ENCODE data around the gene CCDC68. TPM values are rescaled to one million over a fixed set of nuclear protein-coding genes. Genes with fewer than 3 reads are reported as not detected.
A peak's percentile ranks its signal among the peaks of the same experiment; 100 is the strongest.

CCDC68 gene
- total and polyA plus RNA-seq, 4 donors, result 3.3 to 38.6 (median 9.1) TPM

DNA sequence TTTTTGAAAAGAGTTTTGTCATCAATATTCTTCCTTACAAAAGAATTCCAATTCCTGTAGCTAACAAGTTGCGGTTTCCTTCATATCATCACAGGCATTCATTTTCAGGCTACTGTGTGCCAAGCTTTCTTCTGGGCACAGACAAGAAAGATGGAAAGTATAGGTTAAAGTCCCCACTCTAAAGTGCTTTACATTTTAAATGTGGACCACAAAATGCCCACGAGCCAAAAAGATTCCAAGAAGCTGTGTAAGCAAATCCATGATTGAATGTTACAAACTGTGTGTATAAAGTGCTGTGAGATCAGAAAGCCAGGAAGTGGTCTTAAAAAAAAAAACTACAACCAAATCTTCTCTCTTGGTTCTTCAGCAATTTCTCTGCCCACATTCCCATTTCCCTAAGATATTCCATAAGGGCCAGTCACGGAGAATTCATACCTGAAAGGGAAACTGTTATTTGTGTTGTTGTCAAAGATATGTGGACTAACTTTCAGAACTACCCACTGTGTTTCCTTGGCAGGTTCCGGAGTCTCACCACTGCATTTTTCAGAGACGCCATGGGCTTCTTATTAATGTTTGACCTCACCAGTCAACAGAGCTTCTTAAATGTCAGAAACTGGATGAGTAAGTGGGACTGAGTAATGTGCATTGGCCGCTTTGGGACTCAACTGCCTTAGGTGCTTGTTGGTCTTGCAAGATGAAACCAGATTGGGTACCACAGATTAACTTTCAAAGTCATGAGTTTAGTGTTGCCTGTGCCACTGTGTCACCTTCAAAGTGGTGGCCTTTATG, 75.3 kb downstream of the CCDC68 start:
- H3K4me3 ChIP-seq (ENCODE audit: low read depth, low read length), result no peak overlapping the region
- DNase-seq (ENCODE audit: low read depth in 4 of 6, low spot score in 6 of 6), result no peak
- no peak overlapping the region for H3K27ac ChIP-seq (ENCODE audit: low read depth, low read length)
- H3K36me3 ChIP-seq (ENCODE audit: control insufficient read depth, insufficient read depth, low read length), result no peaks in the 10 kb centered on the region
- 88% methylated on average over 1 of the region's 6 CpGs for WGBS (ENCODE audit: insufficient coverage)
- H3K4me1 ChIP-seq (ENCODE audit: control insufficient read depth, insufficient read depth, low read length), result no peaks in the 10 kb centered on the region
- no peaks in the 10 kb centered on the region for H3K9me3 ChIP-seq (ENCODE audit: control insufficient read depth, insufficient read depth, low read length)
- no peaks in the 10 kb centered on the region for H3K27me3 ChIP-seq (ENCODE audit: control insufficient read depth, insufficient read depth, low read length)

DNA sequence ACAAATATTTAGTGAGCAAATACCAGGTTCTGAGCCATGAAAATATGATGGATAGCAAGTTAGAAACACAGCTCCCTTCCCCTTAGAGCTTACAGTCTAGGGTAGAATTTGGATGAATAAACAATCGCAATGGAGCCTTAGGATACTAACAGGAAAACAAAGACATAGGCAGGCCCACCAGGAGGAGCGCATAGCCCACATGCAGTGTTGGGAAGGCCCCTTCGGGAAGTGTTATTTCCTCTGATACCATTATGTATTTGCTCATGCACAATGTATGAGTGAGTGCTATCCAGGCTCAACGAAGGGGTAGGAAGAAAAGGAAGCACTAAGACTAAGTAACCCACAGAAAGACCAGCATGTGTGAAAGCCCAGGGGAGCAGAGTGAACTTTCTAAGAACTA, 76.9 kb downstream of the CCDC68 start:
- no CpG with 5 or more reads among the region's 4 CpGs for WGBS (ENCODE audit: insufficient coverage)
- H3K9me3 ChIP-seq (ENCODE audit: control insufficient read depth, insufficient read depth, low read length), result no peaks in the 10 kb centered on the region
- no peak for DNase-seq (ENCODE audit: low read depth in 4 of 6, low spot score in 6 of 6)
- no peak overlapping the region for H3K27ac ChIP-seq (ENCODE audit: low read depth, low read length)
- no peaks in the 10 kb centered on the region for H3K27me3 ChIP-seq (ENCODE audit: control insufficient read depth, insufficient read depth, low read length)
- no peaks in the 10 kb centered on the region for H3K4me1 ChIP-seq (ENCODE audit: control insufficient read depth, insufficient read depth, low read length)
- no peak overlapping the region for H3K4me3 ChIP-seq (ENCODE audit: low read depth, low read length)
- H3K36me3 ChIP-seq (ENCODE audit: control insufficient read depth, insufficient read depth, low read length), result no peaks in the 10 kb centered on the region

DNA sequence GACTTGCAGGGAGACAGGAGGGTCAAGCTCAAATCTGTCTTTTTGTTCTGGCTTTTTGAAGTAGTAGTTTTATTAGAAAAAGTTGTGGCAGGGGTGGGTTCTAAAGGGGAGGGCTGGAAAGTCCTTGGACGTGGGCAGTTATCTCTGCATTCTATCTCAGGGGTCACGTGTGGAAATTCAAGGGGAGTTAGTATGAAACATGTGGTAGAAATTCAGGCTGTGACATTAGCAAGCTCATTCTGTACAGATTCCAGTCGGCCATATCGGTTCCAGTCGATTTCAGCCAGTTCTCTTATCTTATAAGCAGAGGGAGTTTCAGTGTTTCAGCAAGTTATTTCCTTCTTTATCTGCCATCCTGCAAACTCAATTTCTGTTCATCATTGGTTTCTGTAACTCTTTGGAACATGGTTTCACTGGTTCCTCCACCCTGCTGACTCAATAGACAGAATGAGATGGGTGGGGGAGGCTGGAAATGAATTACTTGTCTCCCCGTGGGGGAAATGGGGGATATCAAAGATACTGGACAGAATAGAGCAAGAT, 78.0 kb downstream of the CCDC68 start:
- Histone ChIP-seq H3K9me3 (ENCODE audit: control insufficient read depth, insufficient read depth, low read length) (no peaks in the 10 kb centered on the region), H3K27me3 (ENCODE audit: control insufficient read depth, insufficient read depth, low read length) (no peaks in the 10 kb centered on the region), H3K27ac (ENCODE audit: low read depth, low read length) (no peak overlapping the region), H3K4me3 (ENCODE audit: low read depth, low read length) (no peak overlapping the region), H3K4me1 (ENCODE audit: control insufficient read depth, insufficient read depth, low read length) (no peaks in the 10 kb centered on the region), H3K36me3 (ENCODE audit: control insufficient read depth, insufficient read depth, low read length) (no peaks in the 10 kb centered on the region)
- 78% methylated on average over 5 of the region's 6 CpGs for WGBS (ENCODE audit: insufficient coverage)
- DNase-seq (ENCODE audit: low read depth in 4 of 6, low spot score in 6 of 6), result no peak

DNA sequence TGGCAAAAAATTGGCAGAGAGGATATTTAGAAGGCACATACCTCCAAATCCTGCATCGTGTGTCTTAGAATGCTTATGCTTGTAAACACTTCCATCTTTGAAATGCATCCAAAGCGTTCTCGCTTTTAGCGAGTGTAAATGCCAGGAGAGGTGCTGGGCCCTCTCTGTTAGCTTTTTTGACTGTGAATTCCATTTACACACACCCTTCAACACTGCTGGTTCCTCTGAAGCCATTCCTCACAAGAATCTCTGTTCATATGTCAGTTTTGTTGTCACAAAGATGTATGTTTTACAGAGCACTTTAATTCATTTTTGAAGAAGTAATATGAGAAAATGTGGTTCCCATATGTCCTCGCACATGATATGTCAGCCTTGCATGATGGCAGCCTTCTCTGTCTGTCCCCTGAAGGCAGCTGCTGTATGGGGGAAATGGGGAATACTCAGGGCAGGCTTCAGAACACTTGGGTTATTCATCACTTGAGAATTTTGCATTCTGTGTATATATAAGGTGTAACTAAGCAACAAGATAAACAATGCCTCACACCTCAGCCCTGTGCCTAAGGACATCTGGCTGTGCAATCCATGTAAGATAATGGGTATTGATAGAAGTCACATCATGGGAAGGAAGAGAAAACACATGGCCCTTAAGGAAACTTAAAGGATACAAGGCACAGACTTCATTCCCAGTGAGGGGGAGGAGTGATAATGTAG, 78.7 kb downstream of the CCDC68 start:
- DNase-seq (ENCODE audit: low read depth in 4 of 6, low spot score in 6 of 6), result peak in 1 of 6 donors; percentile 84
- Histone ChIP-seq H3K9me3 (ENCODE audit: control insufficient read depth, insufficient read depth, low read length) (no peaks in the 10 kb centered on the region), H3K27me3 (ENCODE audit: control insufficient read depth, insufficient read depth, low read length) (no peaks in the 10 kb centered on the region), H3K36me3 (ENCODE audit: control insufficient read depth, insufficient read depth, low read length) (no peaks in the 10 kb centered on the region), H3K27ac (ENCODE audit: low read depth, low read length) (no peak overlapping the region), H3K4me3 (ENCODE audit: low read depth, low read length) (no peak overlapping the region), H3K4me1 (ENCODE audit: control insufficient read depth, insufficient read depth, low read length) (no peaks in the 10 kb centered on the region)
- WGBS (ENCODE audit: insufficient coverage), result 80% methylated on average over 1 of the region's 5 CpGs

DNA sequence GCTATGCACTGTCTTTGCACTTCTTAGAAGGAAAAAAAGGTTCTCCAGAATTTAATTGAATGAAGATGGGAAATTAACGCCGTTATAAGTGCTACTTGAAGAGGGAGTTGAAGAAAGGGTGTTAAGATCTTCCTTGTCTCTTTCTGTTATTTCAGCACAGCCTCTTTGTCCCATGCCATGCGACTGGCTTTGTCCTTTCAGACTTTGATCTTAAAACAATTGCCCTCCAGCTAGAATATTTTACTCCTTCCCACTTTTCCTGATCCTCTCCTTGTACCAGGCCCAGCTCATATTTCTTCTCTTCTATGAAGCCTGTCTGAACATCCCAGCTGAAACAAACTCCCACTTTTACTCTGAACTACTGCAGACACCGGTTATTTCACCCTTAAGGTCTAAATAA, 79.6 kb downstream of the CCDC68 start:
- H3K9me3 ChIP-seq (ENCODE audit: control insufficient read depth, insufficient read depth, low read length), result no peaks in the 10 kb centered on the region
- DNase-seq (ENCODE audit: low read depth in 4 of 6, low spot score in 6 of 6), result no peak
- 82% methylated on average over 2 of the region's 4 CpGs for WGBS (ENCODE audit: insufficient coverage)
- no peaks in the 10 kb centered on the region for H3K4me1 ChIP-seq (ENCODE audit: control insufficient read depth, insufficient read depth, low read length)
- H3K36me3 ChIP-seq (ENCODE audit: control insufficient read depth, insufficient read depth, low read length), result no peaks in the 10 kb centered on the region
- no peak overlapping the region for H3K4me3 ChIP-seq (ENCODE audit: low read depth, low read length)
- H3K27me3 ChIP-seq (ENCODE audit: control insufficient read depth, insufficient read depth, low read length), result no peaks in the 10 kb centered on the region
- H3K27ac ChIP-seq (ENCODE audit: low read depth, low read length), result no peak overlapping the region

DNA sequence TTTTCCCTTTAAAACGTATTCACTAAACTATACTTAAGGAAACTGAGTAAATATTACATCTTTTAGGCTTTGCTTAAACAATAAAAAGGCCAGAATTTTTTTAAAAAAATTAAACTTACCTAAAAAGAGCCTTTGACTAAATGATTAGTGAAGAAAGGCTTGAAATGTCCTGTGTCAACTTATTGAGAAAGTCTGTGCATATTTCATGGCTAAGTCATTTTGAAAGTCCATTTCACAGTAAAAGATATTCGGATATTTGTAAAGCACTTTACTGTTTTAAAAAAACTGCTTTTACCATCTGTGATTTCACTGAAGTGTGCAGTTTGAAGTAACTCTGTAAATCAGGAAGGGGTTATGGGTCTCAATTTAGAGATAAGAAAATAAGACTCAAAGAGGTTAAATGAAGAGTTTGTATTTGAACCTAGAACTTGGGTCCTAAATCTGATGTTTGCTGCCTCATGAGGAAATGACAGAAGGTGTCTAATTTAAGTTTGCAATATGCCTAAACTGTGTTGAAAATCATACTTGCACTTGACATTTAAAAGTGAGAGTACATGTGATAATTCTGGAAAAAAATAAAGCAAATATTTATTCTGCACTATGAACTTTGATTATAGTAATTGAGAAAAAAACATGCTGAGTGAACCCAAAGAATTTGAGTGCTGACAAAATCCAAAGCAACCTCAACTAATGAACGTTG, 80.5 kb downstream of the CCDC68 start:
- DNase-seq (ENCODE audit: low read depth in 4 of 6, low spot score in 6 of 6), result no peak
- Histone ChIP-seq H3K36me3 (ENCODE audit: control insufficient read depth, insufficient read depth, low read length) (no peaks in the 10 kb centered on the region), H3K27ac (ENCODE audit: low read depth, low read length) (no peak overlapping the region), H3K27me3 (ENCODE audit: control insufficient read depth, insufficient read depth, low read length) (no peaks in the 10 kb centered on the region), H3K4me1 (ENCODE audit: control insufficient read depth, insufficient read depth, low read length) (no peaks in the 10 kb centered on the region), H3K9me3 (ENCODE audit: control insufficient read depth, insufficient read depth, low read length) (no peaks in the 10 kb centered on the region), H3K4me3 (ENCODE audit: low read depth, low read length) (no peak overlapping the region)
- 100% methylated on average over 1 of the region's 3 CpGs for whole genome bisulfite sequencing (ENCODE audit: insufficient coverage)

DNA sequence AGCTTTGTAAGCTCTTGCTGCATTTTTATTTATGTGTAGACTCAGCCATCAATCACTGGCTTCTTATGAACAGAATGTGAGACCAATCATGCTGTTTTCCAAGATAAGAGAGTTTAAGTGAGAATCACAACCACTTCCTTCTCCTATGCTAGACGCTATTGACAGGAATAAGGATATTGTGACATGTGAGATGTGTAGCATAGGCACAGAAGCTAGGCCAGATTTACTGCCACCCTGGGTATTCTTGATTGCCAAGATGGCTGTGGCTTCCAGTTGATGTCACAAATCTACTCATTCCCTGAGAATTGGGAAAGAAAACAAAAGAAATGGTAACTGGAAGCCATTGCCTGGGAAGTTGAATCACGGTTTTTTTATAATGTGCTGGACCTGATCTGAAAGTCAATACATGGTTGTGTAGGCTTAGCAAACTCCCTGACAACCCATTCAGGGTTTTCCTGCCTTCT, 81.1 kb downstream of the CCDC68 start:
- Histone ChIP-seq H3K9me3 (ENCODE audit: control insufficient read depth, insufficient read depth, low read length) (no peaks in the 10 kb centered on the region), H3K27me3 (ENCODE audit: control insufficient read depth, insufficient read depth, low read length) (no peaks in the 10 kb centered on the region), H3K36me3 (ENCODE audit: control insufficient read depth, insufficient read depth, low read length) (no peaks in the 10 kb centered on the region), H3K4me3 (ENCODE audit: low read depth, low read length) (no peak overlapping the region), H3K4me1 (ENCODE audit: control insufficient read depth, insufficient read depth, low read length) (no peaks in the 10 kb centered on the region), H3K27ac (ENCODE audit: low read depth, low read length) (peak overlapping the region; percentile 29)
- DNase-seq (ENCODE audit: low read depth in 4 of 6, low spot score in 6 of 6), result peak; percentile 19 to 86 (median 44)
- WGBS (ENCODE audit: insufficient coverage), result no CpG with 5 or more reads among the region's 2 CpGs

DNA sequence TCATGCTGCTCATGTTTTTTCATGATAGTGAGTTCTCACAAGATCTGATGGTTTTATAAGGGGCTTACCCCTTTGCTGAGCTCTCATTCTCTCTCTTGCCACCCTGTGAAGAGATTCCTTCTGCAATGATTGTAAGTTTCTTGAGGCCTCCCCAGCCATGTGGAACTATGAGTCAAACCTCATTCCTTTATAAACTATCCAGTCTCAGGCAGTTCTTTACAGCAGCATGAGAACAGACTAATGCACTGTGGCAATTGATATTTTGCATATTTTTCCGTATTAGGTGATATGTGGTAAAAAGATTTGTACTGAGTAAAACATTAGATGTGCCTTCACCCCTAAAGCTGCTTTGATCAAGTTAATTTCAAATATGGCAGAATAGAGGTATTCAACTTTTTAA, 82.2 kb downstream of the CCDC68 start:
- WGBS (ENCODE audit: insufficient coverage), result no CpG with 5 or more reads among the region's 1 CpG
- no peak overlapping the region for H3K27ac ChIP-seq (ENCODE audit: low read depth, low read length)
- no peak for DNase-seq (ENCODE audit: low read depth in 4 of 6, low spot score in 6 of 6)
- H3K36me3 ChIP-seq (ENCODE audit: control insufficient read depth, insufficient read depth, low read length), result no peaks in the 10 kb centered on the region
- no peaks in the 10 kb centered on the region for H3K27me3 ChIP-seq (ENCODE audit: control insufficient read depth, insufficient read depth, low read length)
- no peaks in the 10 kb centered on the region for H3K9me3 ChIP-seq (ENCODE audit: control insufficient read depth, insufficient read depth, low read length)
- no peaks in the 10 kb centered on the region for H3K4me1 ChIP-seq (ENCODE audit: control insufficient read depth, insufficient read depth, low read length)
- no peak overlapping the region for H3K4me3 ChIP-seq (ENCODE audit: low read depth, low read length)

DNA sequence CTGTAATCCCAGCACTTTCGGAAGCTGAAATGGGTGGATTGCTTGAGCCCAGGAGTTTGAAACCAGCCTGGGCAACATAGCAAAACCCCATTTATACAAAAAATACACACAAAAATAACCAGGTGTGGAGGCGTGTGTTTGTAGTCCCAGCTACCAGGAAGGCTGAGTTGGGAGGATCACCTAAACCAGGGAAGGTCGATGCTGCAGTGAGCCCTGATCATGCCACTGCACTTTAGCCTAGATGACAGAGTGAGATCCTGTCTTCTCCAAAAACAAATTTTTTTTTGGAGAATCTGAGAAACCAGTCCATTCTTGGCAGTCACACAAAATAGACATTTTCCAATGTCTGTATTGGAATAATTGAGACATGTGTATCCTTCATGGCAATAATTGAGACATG, 84.2 kb downstream of the CCDC68 start:
- DNase-seq (ENCODE audit: low read depth in 4 of 6, low spot score in 6 of 6), result no peak
- no peak overlapping the region for H3K4me3 ChIP-seq (ENCODE audit: low read depth, low read length)
- WGBS (ENCODE audit: insufficient coverage), result no CpG with 5 or more reads among the region's 3 CpGs
- no peak overlapping the region for H3K27ac ChIP-seq (ENCODE audit: low read depth, low read length)
- H3K4me1 ChIP-seq (ENCODE audit: control insufficient read depth, insufficient read depth, low read length), result no peaks in the 10 kb centered on the region
- H3K27me3 ChIP-seq (ENCODE audit: control insufficient read depth, insufficient read depth, low read length), result no peaks in the 10 kb centered on the region
- no peaks in the 10 kb centered on the region for H3K9me3 ChIP-seq (ENCODE audit: control insufficient read depth, insufficient read depth, low read length)
- no peaks in the 10 kb centered on the region for H3K36me3 ChIP-seq (ENCODE audit: control insufficient read depth, insufficient read depth, low read length)
